Kidney epithelial cell (primary cell): Measurements from ENCODE around the gene SPTBN4. TPM values are rescaled to one million over a fixed set of nuclear protein-coding genes. Genes with fewer than 3 reads are reported as not detected.
"Not testable (repeated sequence)": the region's sequence is repeated elsewhere in the genome, so short reads cannot be mapped to it uniquely, and the experiment has no call there.

Experiments used
- DNase-seq: peaks from one replicate; pipeline ENCODE4 v3.0.0-alpha.2; 2010; ENCODE audit warnings: low read depth
- H3K27me3 ChIP-seq: 2 replicates; pipeline ENCODE4 v1.6.0; 2011; ENCODE audit warnings: low read length; ENCODE audit not compliant: control insufficient read depth, insufficient read depth
- H3K36me3 ChIP-seq: 2 replicates; pipeline ENCODE4 v1.5.1; 2011; ENCODE audit warnings: low read length; ENCODE audit not compliant: control insufficient read depth, insufficient read depth
- H3K4me3 ChIP-seq: 2 replicates; pipeline ENCODE4 v1.5.1; 2011; ENCODE audit warnings: low read depth, mild to moderate bottlenecking, control low read depth, low read length
- CTCF ChIP-seq: IDR thresholded peaks from 2 replicates; pipeline ENCODE4 v1.5.1; 2011; ENCODE audit warnings: mild to moderate bottlenecking, moderate library complexity, low read length, control low read depth, inconsistent platforms; ENCODE audit not compliant: insufficient read depth, poor library complexity, severe bottlenecking
- total RNA-seq: library from RNA; depleted of rRNA; stranded (reverse); fragments of >200 nt; gene quantifications from 2 replicates; pipeline ENCODE4 v1.2.3, GENCODE V29; 2015

The SPTBN4 gene
- total RNA-seq, 1 donor from 2014 or later, result 2.4 TPM

DNA sequence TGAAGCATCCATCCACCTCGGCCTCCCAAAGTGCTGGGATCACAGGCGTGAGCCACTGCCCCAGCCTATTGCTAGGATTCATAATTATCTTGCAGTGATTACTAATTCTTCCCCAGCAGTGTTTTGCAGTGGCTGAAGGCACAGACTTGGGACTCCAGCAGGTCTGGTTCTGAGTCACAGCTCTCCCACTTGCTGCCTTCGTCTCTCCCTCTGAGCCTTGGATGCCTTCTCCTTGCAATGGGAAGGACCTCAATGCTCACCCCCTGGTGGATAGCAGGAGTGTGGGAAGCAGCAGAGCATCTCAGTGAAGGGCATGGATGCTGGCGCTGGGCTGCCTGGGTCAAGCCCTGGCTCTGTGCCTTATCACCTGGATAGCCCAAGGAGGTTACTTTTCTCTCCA is 72.3 kb downstream of the SPTBN4 start:
- peaks cover 2% of the 10 kb centered on the region for H3K27me3 ChIP-seq
- H3K36me3 ChIP-seq, result no peaks in the 10 kb centered on the region
- no peak for DNase-seq
- H3K4me3 ChIP-seq, result no peak overlapping the region
- TF ChIP-seq CTCF, result no peak

DNA sequence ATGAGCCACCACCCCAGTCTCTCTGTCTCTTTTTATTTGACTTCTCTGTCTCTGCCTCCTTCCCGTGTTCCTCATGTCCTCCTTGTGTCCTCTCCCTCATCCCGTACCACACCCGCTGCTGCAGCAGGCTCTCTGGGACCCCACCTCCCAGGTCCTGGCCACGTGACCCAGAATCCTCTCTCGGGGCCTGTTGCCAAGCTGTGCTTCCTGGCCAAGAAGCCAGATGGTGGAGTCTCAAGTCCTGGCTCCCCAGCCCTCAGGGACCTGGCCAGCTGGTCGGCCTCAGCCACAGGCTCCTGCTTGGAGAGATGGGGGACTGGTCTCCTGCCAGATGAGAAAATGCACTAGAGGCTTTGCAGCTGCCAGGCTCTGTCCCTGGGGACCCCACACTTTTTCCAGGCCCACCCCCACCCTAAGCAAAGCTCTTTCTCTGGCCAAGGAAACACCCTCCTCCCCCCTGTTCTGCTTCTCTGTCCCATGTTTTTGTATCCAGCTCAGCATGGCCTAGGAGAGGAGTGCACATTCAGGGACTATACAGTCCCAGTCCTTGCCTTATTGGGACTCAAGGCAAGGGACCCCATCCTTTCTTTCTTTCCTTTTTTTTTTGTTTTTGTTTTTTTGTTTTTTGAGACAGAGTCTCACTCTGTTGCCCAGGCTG is 75.5 kb downstream of the SPTBN4 start:
- Histone ChIP-seq H3K4me3 (no peak overlapping the region), H3K36me3 (no peaks in the 10 kb centered on the region), H3K27me3 (peaks cover 2% of the 10 kb centered on the region)
- no peak for TF ChIP-seq CTCF
- no peak for DNase-seq

GRCh38 chr19:40543029-40543597 is 76.3 kb downstream of the SPTBN4 start:
- Histone ChIP-seq H3K36me3 (no peaks in the 10 kb centered on the region), H3K4me3 (no peak overlapping the region), H3K27me3 (peaks cover 2% of the 10 kb centered on the region)
- no peak for DNase-seq
- no peak for TF ChIP-seq CTCF

DNA sequence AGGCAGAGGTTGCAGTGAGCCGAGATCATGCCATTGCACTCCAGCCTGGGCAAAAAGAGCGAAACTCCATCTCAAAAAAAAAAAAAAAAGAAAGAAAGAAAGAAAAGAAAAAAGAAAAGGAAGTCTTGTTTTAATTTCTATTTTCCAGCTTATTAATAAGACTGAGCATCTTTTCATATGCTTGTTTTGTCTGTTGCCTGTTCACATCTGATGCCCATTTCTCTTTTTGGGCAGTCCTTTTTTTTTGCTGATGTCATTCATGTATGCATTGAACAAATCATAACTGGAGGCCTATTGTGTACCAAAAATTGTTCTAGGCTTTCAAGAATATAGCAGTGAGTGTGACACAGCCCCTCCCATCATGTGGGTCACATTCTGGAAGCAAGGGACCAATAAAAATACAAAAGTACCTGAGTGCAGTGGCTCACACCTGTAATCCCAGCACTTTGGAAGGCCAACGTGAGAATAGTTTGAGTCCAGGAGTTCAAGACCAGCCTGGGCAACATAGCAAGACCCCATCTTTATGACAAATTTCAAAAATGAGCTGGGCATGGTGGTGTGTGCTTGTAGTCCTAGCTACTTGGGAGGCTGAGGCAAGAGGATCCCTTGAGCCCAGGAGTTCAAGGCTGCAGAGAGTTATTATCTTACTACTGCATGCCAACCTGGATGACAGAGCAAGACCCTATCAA is 79.5 kb downstream of the SPTBN4 start:
- H3K36me3 ChIP-seq, H3K27me3 ChIP-seq, DNase-seq, H3K4me3 ChIP-seq: not testable (repeated sequence)

GRCh38 chr19:40547190-40547589 is 80.4 kb downstream of the SPTBN4 start:
- not testable (repeated sequence) for H3K36me3 ChIP-seq, H3K27me3 ChIP-seq, H3K4me3 ChIP-seq, DNase-seq

DNA sequence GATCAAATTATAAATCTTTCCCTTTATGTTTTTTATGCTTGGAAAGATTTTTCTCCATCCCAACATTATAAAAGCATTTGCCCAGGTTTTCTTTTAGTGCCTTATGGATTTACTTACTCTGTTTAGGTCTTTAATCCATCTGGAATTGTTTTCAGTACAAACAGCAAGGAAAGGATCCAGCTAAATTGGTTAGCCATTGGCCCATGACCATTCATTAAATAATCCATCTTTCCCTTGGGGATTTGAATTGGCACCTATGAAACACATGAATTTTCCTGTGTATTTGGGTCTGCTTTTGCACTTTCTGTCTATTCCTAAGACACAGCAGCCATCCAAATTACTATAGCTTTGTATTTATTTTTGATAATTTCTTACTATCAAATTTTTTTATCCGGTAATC is 81.0 kb downstream of the SPTBN4 start:
- Histone ChIP-seq H3K4me3 (no peak overlapping the region), H3K36me3 (no peaks in the 10 kb centered on the region), H3K27me3 (peaks cover 7% of the 10 kb centered on the region)
- TF ChIP-seq CTCF, result no peak
- no peak for DNase-seq
